22Rv1 (cell line): ENCODE data around the gene PRSS21.

Experiments used
- CTCF ChIP-seq: fragments of 450-650 bp; IDR thresholded peaks from 2 replicates; pipeline ENCODE4 v1.5.1; 2017; ENCODE audit warnings: mild to moderate bottlenecking
- ZFX ChIP-seq: fragments of 450-650 bp; IDR thresholded peaks from 2 replicates; pipeline ENCODE4 v1.6.1; 2017; ENCODE audit warnings: antibody characterized with exemption, borderline replicate concordance

GRCh38 chr16:2777903-2778629 is 39.0 kb upstream of the PRSS21 start:
- TF ChIP-seq CTCF = no peak
- no peak for TF ChIP-seq ZFX
